Fibroblast of skin of right quadriceps (primary cell): ENCODE results near the gene UPF3A.
"Not testable (repeated sequence)": the region's sequence is repeated elsewhere in the genome, so short reads cannot be mapped to it uniquely, and the experiment has no call there.

ENCODE experiments used
- DNase-seq: peaks from one replicate; pipeline ENCODE4 v3.0.0-alpha.2; 2013

UPF3A gene

GRCh38 chr13:114281351-114282040 lies at the start of gene UPF3A:
UPF3A (plus strand) TSS chr13:114281601; CDS start chr13:114281640, 39 bp downstream.
- DNase-seq = peak; percentile 94

GRCh38 chr13:114231886-114232285 lies 49.5 kb upstream of the UPF3A start:
- no peak for DNase-seq

- DNase-seq = no peak
Observed at GRCh38 chr13:114234266-114234644, 47.1 kb upstream of the UPF3A start.

GRCh38 chr13:114234645-114235421 lies 46.6 kb upstream of the UPF3A start, which contains the start of gene CDC16:
CDC16 (plus strand) TSS chr13:114234897; CDS start chr13:114235085, 188 bp downstream.
- peak; percentile 92 for DNase-seq

- DNase-seq = no peak
Observed at GRCh38 chr13:114235697-114236096, 45.7 kb upstream of the UPF3A start.

- no peak for DNase-seq
Observed at GRCh38 chr13:114236227-114236626, 45.2 kb upstream of the UPF3A start.

- DNase-seq = no peak
Observed at GRCh38 chr13:114237415-114238112, 43.8 kb upstream of the UPF3A start.

GRCh38 chr13:114241918-114242317 lies 39.5 kb upstream of the UPF3A start:
- no peak for DNase-seq

- DNase-seq = no peak
Observed at GRCh38 chr13:114243971-114244370, 37.4 kb upstream of the UPF3A start.

GRCh38 chr13:114244637-114245036 lies 36.8 kb upstream of the UPF3A start:
- DNase-seq = no peak

GRCh38 chr13:114248011-114248410 lies 33.4 kb upstream of the UPF3A start:
- peak; percentile 80 for DNase-seq

GRCh38 chr13:114249077-114249476 lies 32.3 kb upstream of the UPF3A start:
- DNase-seq = no peak

- not testable (repeated sequence) for DNase-seq
Observed at GRCh38 chr13:114251639-114252440, 29.6 kb upstream of the UPF3A start.

GRCh38 chr13:114256547-114256946 lies 24.9 kb upstream of the UPF3A start:
- no peak for DNase-seq

- no peak for DNase-seq
Observed at GRCh38 chr13:114257014-114257413, 24.4 kb upstream of the UPF3A start.

- no peak for DNase-seq
Observed at GRCh38 chr13:114258589-114258988, 22.8 kb upstream of the UPF3A start.

- DNase-seq = no peak
Observed at GRCh38 chr13:114259374-114259773, 22.0 kb upstream of the UPF3A start.

GRCh38 chr13:114259974-114260373 lies 21.4 kb upstream of the UPF3A start:
- DNase-seq = no peak

GRCh38 chr13:114260814-114261213 lies 20.6 kb upstream of the UPF3A start:
- DNase-seq = no peak

GRCh38 chr13:114261328-114261965 lies 20.0 kb upstream of the UPF3A start:
- DNase-seq = no peak

GRCh38 chr13:114263578-114263977 lies 17.8 kb upstream of the UPF3A start:
- no peak for DNase-seq

GRCh38 chr13:114264313-114264712 lies 17.1 kb upstream of the UPF3A start:
- not testable (repeated sequence) for DNase-seq
